Glutamatergic neuron (in vitro differentiated cells): ENCODE measurements around the gene EIF2S3. TPM values are rescaled to one million over a fixed set of nuclear protein-coding genes. Genes with fewer than 3 reads are reported as not detected.
A peak's percentile ranks its signal among the peaks of the same experiment; 100 is the strongest.

Source experiments
- DNase-seq: peaks from one replicate; pipeline ENCODE4 v3.0.0; 2022
- H3K27ac Mint-ChIP-seq: one replicate; pipeline ENCODE4 v1.8.0; 2020; ENCODE audit warnings: mild to moderate bottlenecking, mixed read lengths, inconsistent platforms; ENCODE audit not compliant: unreplicated experiment
- H3K27me3 Mint-ChIP-seq: one replicate; pipeline ENCODE4 v1.8.0; 2020; ENCODE audit warnings: mild to moderate bottlenecking, moderate library complexity, mixed read lengths, inconsistent platforms; ENCODE audit not compliant: unreplicated experiment
- H3K36me3 Mint-ChIP-seq: one replicate; pipeline ENCODE4 v1.8.0; 2020; ENCODE audit warnings: mild to moderate bottlenecking, mixed read lengths, inconsistent platforms; ENCODE audit not compliant: unreplicated experiment
- H3K4me1 Mint-ChIP-seq: one replicate; pipeline ENCODE4 v1.8.0; 2020; ENCODE audit warnings: mild to moderate bottlenecking, low read depth, mixed read lengths, inconsistent platforms; ENCODE audit not compliant: unreplicated experiment
- H3K4me3 Mint-ChIP-seq: one replicate; pipeline ENCODE4 v1.8.0; 2020; ENCODE audit warnings: mild to moderate bottlenecking, mixed read lengths, inconsistent platforms; ENCODE audit not compliant: unreplicated experiment
- H3K9me3 Mint-ChIP-seq: one replicate; pipeline ENCODE4 v1.8.0; 2020; ENCODE audit warnings: mild to moderate bottlenecking, moderate library complexity, mixed read lengths, inconsistent platforms; ENCODE audit not compliant: unreplicated experiment
- CTCF ChIP-seq: fragments of 200-600 bp; sonication (generic); IDR thresholded peaks from one replicate; pipeline ENCODE4 v1.5.0; 2021; ENCODE audit not compliant: partially characterized antibody, unreplicated experiment
- total RNA-seq: library from RNA; stranded (reverse); fragmentation: NEBNext Ultra II Directional; extraction: Animal tissue kit (Norgen Biotek cat#: 25700); gene quantifications from one replicate; pipeline ENCODE4 v1.2.1, GENCODE V29; 2021; ENCODE audit not compliant: unreplicated experiment

EIF2S3 gene
- total RNA-seq, 1 donor from 2014 or later, result 134 TPM

DNA sequence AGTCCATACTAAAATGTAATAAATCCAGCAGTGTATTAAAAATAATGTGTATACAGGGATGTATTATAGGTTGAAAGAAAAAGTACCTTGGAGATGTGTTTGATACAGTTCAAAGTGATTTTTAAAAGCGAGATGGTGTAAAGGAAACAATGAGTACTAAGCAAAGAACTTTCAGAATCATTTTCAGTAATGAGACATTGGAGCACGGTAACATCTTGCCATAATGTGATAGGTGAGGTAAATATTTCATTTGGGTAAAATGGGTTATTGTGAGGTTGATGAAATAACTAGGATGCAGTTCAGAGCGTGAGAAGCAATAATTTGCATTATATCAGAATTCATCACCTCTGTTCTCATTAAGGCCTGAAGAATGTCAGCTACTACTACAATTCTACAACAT, 25.9 kb downstream of the EIF2S3 start:
- Mint-ChIP-seq H3K9me3 (no peaks in the 10 kb centered on the region), H3K4me1 (no peaks in the 10 kb centered on the region), H3K27ac (no peak overlapping the region), H3K27me3 (no peaks in the 10 kb centered on the region), H3K4me3 (no peak overlapping the region), H3K36me3 (no peaks in the 10 kb centered on the region)
- DNase-seq, result no peak
- TF ChIP-seq CTCF, result no peak

- no peaks in the 10 kb centered on the region for H3K36me3 Mint-ChIP-seq
- H3K27me3 Mint-ChIP-seq, result no peaks in the 10 kb centered on the region
- peak; percentile 58 for DNase-seq
- no peak for TF ChIP-seq CTCF
- H3K9me3 Mint-ChIP-seq, result no peaks in the 10 kb centered on the region
- H3K4me1 Mint-ChIP-seq, result no peaks in the 10 kb centered on the region
- H3K4me3 Mint-ChIP-seq, result no peak overlapping the region
- H3K27ac Mint-ChIP-seq, result no peak overlapping the region
Measured at GRCh38 chrX:24081661-24082154, 27.0 kb downstream of the EIF2S3 start.

- Mint-ChIP-seq H3K4me3 (no peak overlapping the region), H3K4me1 (no peaks in the 10 kb centered on the region), H3K9me3 (no peaks in the 10 kb centered on the region), H3K27ac (no peak overlapping the region), H3K36me3 (no peaks in the 10 kb centered on the region), H3K27me3 (no peaks in the 10 kb centered on the region)
- DNase-seq, result no peak
- no peak for TF ChIP-seq CTCF
Measured at GRCh38 chrX:24082447-24082846, 27.7 kb downstream of the EIF2S3 start.

- Mint-ChIP-seq H3K4me3 (no peak overlapping the region), H3K27ac (no peak overlapping the region), H3K36me3 (no peaks in the 10 kb centered on the region), H3K27me3 (no peaks in the 10 kb centered on the region), H3K9me3 (no peaks in the 10 kb centered on the region), H3K4me1 (no peaks in the 10 kb centered on the region)
- no peak for DNase-seq
- no peak for TF ChIP-seq CTCF
Measured at GRCh38 chrX:24085101-24085500, 30.3 kb downstream of the EIF2S3 start.

DNA sequence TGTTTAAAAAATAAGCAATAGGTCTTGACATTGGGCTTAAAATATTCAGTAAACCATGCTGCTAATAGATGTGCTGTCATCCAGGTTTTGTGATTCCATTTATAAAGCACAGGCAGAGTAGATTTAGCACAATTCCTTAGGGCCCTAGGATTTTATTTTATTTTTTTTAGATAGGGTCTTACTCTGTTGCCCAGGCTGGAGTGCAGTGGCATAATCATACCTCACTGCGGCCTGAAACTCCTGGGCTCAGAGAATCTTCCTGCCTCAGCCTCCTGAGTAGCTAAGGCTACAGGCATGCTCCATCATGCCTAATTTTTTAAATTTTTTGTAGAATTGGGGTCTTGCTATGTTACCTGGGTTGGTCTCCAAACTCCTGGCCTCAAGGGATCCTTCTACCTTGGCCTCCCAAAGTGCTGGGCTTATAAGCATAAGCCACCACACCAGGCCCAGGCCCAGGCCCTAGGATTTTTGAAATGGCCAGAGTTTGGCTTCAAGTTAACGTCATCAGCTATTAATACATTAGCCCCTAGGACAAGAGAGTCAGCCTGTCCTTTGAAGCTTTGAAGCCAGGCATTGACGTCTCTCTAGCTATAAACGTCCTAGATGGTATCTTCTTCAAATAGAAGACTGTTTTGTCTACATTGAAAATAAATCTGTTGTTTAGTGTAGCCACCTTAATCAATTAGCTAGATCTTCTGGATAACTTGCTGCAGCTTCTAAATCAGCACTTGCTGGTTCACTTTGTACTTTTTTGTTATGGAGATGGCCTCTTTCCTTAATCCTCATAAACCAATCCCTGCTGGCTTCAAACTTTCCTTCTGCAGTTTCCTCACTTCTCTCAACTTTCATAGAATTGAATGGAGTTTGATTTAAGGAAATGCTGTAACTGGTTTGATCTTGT, 35.8 kb downstream of the EIF2S3 start:
- no peaks in the 10 kb centered on the region for H3K36me3 Mint-ChIP-seq
- H3K4me3 Mint-ChIP-seq, result no peak overlapping the region
- no peak overlapping the region for H3K27ac Mint-ChIP-seq
- no peaks in the 10 kb centered on the region for H3K9me3 Mint-ChIP-seq
- H3K4me1 Mint-ChIP-seq, result no peaks in the 10 kb centered on the region
- DNase-seq, result no peak
- no peaks in the 10 kb centered on the region for H3K27me3 Mint-ChIP-seq
- no peak for TF ChIP-seq CTCF
